Measurements from ENCODE around the gene PIEZO2.

The PIEZO2 gene

DNA sequence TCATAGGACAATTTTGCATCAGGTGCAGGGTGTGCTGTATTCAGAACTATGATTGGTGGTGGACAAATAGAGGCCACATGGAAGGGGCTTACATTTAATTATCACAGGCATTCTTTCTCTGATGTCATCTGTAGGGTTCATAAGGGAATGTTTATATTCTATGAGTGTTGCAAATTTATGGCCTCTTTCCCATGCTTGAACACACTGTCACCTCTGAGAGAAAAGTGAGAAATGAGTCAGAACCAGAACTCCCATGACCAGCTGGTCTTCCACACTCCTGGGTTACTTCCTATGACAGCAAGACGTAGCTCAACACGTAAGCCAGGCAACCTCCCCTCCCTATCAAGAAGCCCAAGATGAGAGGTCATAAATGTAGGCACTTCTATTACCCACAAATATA lies 310.8 kb downstream of the PIEZO2 start:
- no peak for DNase-seq

GRCh38 chr18:10834128-10834815 lies 315.1 kb downstream of the PIEZO2 start:
- no peak for DNase-seq

DNA sequence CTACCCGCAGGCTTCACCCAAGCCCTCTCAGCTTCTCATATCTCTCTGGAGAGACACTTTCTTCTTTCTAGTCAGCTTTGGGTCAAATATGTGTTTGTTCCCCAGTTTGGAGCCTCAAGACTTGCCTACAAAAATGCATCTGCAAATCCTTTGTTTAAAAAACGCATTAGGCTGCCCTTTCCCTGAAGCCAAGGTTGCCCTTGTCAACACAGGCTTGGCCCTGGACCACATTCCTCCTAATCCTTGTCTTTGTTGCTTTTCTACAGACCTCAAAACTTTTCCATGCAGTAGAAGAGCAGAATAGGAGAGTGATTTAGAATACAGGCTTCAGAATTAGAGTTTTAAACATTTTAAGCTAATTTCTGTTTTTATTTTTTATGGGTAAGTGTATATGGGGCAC lies 315.7 kb downstream of the PIEZO2 start:
- no peak for DNase-seq

GRCh38 chr18:10826400-10826799 lies 323.0 kb downstream of the PIEZO2 start:
- no peak for DNase-seq

- no peak for DNase-seq
Measured at GRCh38 chr18:10822456-10822855, 326.9 kb downstream of the PIEZO2 start.

GRCh38 chr18:10820681-10821080 lies 328.7 kb downstream of the PIEZO2 start:
- DNase-seq, result no peak

GRCh38 chr18:10814336-10814735 lies 335.0 kb downstream of the PIEZO2 start:
- no peak for DNase-seq

- DNase-seq, result no peak
Measured at GRCh38 chr18:10805587-10806118, 343.7 kb downstream of the PIEZO2 start.

DNA sequence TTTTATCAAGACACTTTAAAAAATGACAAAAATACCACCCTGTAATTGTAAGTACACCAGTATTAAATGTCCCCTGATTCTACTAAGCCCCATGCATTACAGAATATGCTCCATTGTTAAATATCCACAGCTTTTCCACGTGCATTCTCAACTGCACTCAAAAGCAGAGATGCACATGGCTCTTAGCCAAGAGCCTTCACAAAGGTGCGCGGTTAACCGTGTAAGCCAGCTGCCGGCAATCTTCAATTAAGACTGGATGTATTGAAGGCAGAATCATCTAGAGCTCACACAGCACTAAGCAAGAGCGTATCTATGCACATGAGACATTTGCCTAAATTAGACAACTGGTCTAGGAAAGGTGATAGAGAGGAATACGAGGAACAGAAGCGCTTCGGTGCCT lies 345.2 kb downstream of the PIEZO2 start:
- DNase-seq, result no peak

- no peak for DNase-seq
Measured at GRCh38 chr18:10798727-10799550, 350.4 kb downstream of the PIEZO2 start.

DNA sequence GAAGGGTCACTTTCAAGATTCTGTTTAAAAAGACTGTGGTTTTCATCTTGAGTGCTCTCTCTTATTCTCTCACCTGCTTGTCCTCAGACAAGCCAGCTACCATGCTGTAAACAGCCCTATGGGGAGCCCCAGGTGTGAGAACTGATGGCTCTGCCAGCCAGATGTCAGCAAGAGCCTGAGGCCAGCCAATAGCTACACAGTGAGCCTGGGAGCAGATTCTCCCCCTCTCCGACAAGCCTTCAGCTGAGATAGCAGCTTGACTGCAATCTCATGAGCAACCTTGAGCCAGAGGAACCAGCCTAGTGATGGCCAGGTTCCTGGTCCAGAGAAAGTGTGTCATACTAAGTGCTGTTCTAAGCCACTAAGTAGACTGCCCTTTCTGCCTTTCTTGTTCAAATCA lies 351.5 kb downstream of the PIEZO2 start:
- DNase-seq, result no peak

DNA sequence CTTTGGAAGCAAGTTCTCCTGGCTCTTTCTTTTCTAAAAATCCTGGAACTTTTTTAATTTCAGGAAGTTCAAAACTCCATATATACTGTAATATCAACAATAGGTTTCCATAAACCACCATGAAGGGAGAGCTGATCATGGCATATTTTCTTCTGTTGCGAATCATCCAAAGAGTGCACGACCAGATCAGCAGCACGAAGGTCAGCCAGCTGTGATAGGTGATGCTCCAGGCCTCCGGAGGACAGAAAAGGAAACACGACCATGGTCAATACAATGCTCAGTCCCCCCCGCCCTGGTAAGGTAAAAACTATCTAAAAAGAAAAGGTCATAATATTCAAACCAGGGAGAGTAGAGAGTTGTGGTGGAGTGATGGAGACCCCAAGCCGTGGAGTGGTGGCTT lies 354.6 kb downstream of the PIEZO2 start:
- DNase-seq, result no peak

DNA sequence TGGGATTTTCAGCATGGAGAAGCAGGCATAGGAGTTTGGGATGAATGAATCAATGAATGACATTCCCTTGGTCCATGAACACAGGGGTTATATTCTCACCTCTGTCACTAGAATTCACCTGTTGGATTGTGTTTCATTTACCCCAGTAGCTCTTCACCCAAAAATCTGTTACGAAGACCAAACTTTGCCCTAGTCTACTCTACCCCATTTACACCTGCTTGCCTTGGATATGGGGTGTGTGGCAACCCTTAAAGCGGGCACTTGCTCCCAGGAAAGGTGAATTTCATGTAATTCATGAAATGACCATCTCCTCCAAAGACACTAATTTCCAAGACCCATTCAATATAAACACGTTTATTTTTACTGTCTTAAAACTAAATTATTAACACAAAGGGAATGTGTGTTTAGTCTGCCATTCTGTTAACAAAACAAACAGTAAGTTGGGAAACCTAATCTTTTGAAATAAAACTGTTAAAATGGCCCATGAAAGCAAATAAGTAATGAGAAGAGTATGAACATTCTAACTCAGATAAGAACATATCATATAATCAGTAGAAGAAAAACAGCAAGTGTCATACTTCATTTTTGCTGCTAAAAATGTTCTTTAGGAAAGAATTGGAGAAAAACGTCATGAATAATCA lies 355.5 kb downstream of the PIEZO2 start:
- DNase-seq, result no peak

DNA sequence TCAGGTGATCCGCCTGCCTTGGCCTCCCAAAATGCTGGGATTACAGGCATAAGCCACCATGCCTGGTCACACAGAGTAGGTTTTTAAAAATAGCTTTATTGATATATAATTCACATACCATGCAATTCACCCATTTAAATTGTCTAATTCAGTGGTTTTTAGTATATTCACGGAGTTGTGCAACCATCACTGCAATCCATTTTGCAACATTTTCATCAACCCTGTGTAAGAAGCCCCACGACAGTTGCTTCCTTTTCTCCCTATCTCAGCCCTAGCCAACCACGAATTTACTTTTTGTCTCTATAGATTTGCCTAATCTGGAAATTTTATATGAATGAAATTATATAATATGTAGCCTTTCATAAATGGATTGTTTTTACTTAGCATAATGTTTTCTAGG lies 357.2 kb downstream of the PIEZO2 start:
- no peak for DNase-seq

- DNase-seq, result no peak
Measured at GRCh38 chr18:10791169-10791831, 358.1 kb downstream of the PIEZO2 start.

GRCh38 chr18:10789180-10789579 lies 360.2 kb downstream of the PIEZO2 start:
- no peak for DNase-seq

DNA sequence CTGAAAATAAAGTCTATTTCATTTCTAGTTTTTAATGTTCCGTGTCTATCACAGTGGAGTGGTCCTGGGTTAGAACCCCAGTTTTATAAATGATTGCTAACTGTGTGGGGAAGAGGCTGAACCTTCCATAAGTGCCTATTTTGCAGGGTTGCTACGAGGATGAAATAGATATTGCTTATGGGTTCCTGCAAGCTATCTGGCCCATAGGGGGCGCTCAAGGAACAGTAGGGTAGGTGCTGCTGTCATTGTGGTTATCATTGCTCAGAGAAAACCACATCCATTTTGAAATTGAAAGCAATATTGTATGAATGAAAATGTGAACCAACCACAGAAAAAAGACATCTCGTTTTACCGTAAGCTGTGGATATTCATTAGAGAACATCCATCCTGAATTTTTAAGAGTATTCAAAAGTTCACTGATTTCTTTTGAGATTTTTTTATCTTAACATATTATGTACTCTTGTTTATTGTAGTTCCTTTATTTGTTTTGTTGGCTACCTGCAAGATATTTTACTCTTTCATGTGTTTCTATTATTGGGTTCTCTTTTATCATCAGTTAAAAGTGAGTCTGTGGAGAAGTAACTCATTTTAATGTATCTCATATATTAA lies 362.0 kb downstream of the PIEZO2 start:
- DNase-seq, result peak; percentile 72

- DNase-seq, result no peak
Measured at GRCh38 chr18:10785798-10786197, 363.6 kb downstream of the PIEZO2 start.

- DNase-seq, result no peak
Measured at GRCh38 chr18:10784596-10785202, 364.7 kb downstream of the PIEZO2 start.

- DNase-seq, result no peak
Measured at GRCh38 chr18:10783941-10784340, 365.4 kb downstream of the PIEZO2 start.

GRCh38 chr18:10776493-10776892 lies 372.9 kb downstream of the PIEZO2 start:
- no peak for DNase-seq

- no peak for DNase-seq
Measured at GRCh38 chr18:10775026-10775425, 374.3 kb downstream of the PIEZO2 start.

Measured in activated gamma-delta T cell treated with Interleukin-2 at 50 U/mL for 16 hours (primary cell).